Motor neuron (in vitro differentiated cells): ENCODE data around the gene PSMC2. TPM values are rescaled to one million over a fixed set of nuclear protein-coding genes. Genes with fewer than 3 reads are reported as not detected.
"Not testable (repeated sequence)": the region's sequence is repeated elsewhere in the genome, so short reads cannot be mapped to it uniquely, and the experiment has no call there.

Source experiments
- ATAC-seq, 8 experiments: fragments of 200-7000 bp; cut with Tn5 transposase; replicated peaks in 6 of 8; 2 replicates each; pipeline ENCODE4 v1.8.0; 2021; ENCODE audit warnings: mild to moderate bottlenecking in 8 of 8, moderate library complexity in 8 of 8
- H3K27ac ChIP-seq, 2 donors: fragments of 250-450 bp; sonication (Bioruptor Pico); 2 replicates each; pipeline ENCODE4 v1.9.0; 2021; ENCODE audit warnings: antibody characterized with exemption in 2 of 2, mild to moderate bottlenecking in 2 of 2, moderate library complexity in 1 of 2
- H3K4me1 ChIP-seq, 2 donors: fragments of 250-450 bp; sonication (Bioruptor Pico); replicated peaks in 1 of 2; 2 replicates each; pipeline ENCODE4 v1.6.1; 2021; ENCODE audit warnings: antibody characterized with exemption in 2 of 2, mild to moderate bottlenecking in 2 of 2, moderate library complexity in 1 of 2
- H3K4me3 ChIP-seq, 5 donors: fragments of 250-450 bp; sonication (Bioruptor Pico); 2 replicates each; pipeline ENCODE4 v1.9.0; 2021; ENCODE audit warnings: antibody characterized with exemption in 5 of 5, mild to moderate bottlenecking in 5 of 5, moderate library complexity in 4 of 5
- WGBS, 10 experiments: fragments of 450-650 bp; shearing (Covaris generic); methylation state at CpG; one replicate each; pipeline ENCODE4 v1.0.0; 2022; 5-methylcytosine and 5-hydroxymethylcytosine counted together
- in situ Hi-C, 9 experiments: fragments of 400-800 bp; cut with MboI; loops; one replicate each; pipeline ENCODE4 v1.15.0; 2021; ENCODE audit warnings: low sequenced_read_pairs in 9 of 9, low pct_unique_long_range_greater_than_20kb in 2 of 9; ENCODE audit not compliant: unreplicated experiment in 9 of 9
- total RNA-seq, 8 experiments: library from RNA; unstranded; fragments of 300-600 nt; gene quantifications; 2 replicates each; pipeline versions ENCODE4 v1.2.3 to v1.2.4, GENCODE V29; 2022

PSMC2 gene
- total RNA-seq, 8 experiments from 2014 or later, result 69.6 to 259 (median 123) TPM

DNA sequence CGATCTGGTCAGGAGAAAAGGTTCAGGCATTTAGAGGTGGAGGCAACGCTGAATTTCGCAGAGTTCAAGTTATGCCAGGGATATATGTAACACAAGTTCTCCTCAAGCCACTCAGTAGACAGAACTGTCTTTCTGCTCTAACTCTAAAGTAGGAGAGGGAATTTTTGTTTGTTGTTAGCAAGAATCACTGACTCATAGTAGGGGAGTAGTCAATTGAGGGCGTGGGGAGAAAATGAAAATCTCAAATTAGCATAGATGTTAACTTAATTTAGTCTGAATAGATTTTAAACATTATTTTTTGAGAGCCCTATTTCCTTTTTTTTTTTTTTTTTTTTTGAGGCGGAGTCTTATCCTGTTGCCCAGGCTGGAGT lies 34.6 kb downstream of the PSMC2 start:
- H3K4me3 ChIP-seq, result no peak overlapping the region
- no peak overlapping the region for H3K27ac ChIP-seq
- H3K4me1 ChIP-seq, result no peaks in the 10 kb centered on the region
- in situ Hi-C loops, result no loop called here
- ATAC-seq, result peak in 3 of 8 experiments; percentile 95 to 97 (median 96)
- 10 to 100% (median 84%) methylated on average over 1 to 4 of the region's 5 CpGs; no CpG with 5 or more reads in 2 of the 10 experiments for WGBS, 10 experiments

- Histone ChIP-seq H3K27ac (no peak overlapping the region), H3K4me1 (no peaks in the 10 kb centered on the region), H3K4me3 (no peak overlapping the region)
- 57 to 100% (median 100%) methylated on average over 1 of the region's 1 CpG; no CpG with 5 or more reads in 7 of the 10 experiments for WGBS, 10 experiments
- no peak for ATAC-seq
- in situ Hi-C loops, result no loop called here
These were observed 39.8 kb downstream of the PSMC2 start for GRCh38 chr7:103387242-103387641.

GRCh38 chr7:103388469-103389140 lies 41.2 kb downstream of the PSMC2 start:
- no peak for ATAC-seq

DNA sequence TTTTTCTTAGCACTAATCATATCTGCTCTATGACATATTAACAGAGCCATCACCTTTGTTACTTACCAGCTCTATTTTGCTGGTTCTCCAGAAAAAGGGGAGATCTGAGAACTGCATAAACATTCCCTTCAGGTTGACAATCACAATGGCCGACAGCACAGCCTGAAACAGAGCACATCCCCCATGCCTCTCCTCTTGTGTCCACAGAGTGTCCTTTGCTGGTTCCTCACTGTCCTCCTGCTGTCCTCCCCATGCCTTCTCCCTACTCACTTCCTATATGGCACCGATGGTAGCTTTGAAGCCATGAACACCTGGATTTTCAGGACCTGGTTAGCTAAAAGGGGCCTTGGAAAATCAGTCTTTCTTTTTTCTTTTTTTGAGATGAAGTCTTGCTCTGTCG lies 41.8 kb downstream of the PSMC2 start:
- in situ Hi-C loops, result no loop called here
- no peak for ATAC-seq
- no peaks in the 10 kb centered on the region for H3K4me1 ChIP-seq
- H3K4me3 ChIP-seq, result no peak overlapping the region
- 22 to 100% (median 71%) methylated on average over 1 to 3 of the region's 3 CpGs; no CpG with 5 or more reads in 3 of the 10 experiments for WGBS, 10 experiments
- no peak overlapping the region for H3K27ac ChIP-seq

More at GRCh38 chr7:103388469-103389140, 41.2 kb downstream of the PSMC2 start:
- in situ Hi-C loops, result no loop called here
- Histone ChIP-seq H3K4me3 (no peak overlapping the region), H3K27ac (no peak overlapping the region), H3K4me1 (no peaks in the 10 kb centered on the region)
- WGBS, 10 experiments, result 56 to 100% (median 93%) methylated on average over 1 to 4 of the region's 4 CpGs

GRCh38 chr7:103391150-103391549 lies 43.7 kb downstream of the PSMC2 start:
- ATAC-seq, result no peak
- no peaks in the 10 kb centered on the region for H3K4me1 ChIP-seq
- in situ Hi-C loops, result no loop called here
- H3K4me3 ChIP-seq, result no peak overlapping the region
- WGBS, 10 experiments, result 63 to 100% (median 88%) methylated on average over 1 to 5 of the region's 5 CpGs; no CpG with 5 or more reads in 2 of the 10 experiments
- no peak overlapping the region for H3K27ac ChIP-seq

- H3K4me3 ChIP-seq, result no peak overlapping the region
- H3K27ac ChIP-seq, result no peak overlapping the region
- no peak for ATAC-seq
- in situ Hi-C loops, result no loop called here
- whole genome bisulfite sequencing, 10 experiments, result 27 to 100% (median 88%) methylated on average over 1 to 2 of the region's 2 CpGs
- no peaks in the 10 kb centered on the region for H3K4me1 ChIP-seq
These were observed 44.5 kb downstream of the PSMC2 start for GRCh38 chr7:103391976-103392375.

GRCh38 chr7:103394566-103394965 lies 47.1 kb downstream of the PSMC2 start:
- 40 to 100% (median 80%) methylated on average over 1 to 4 of the region's 4 CpGs; no CpG with 5 or more reads in 2 of the 10 experiments for WGBS, 10 experiments
- in situ Hi-C loops, result no loop called here

DNA sequence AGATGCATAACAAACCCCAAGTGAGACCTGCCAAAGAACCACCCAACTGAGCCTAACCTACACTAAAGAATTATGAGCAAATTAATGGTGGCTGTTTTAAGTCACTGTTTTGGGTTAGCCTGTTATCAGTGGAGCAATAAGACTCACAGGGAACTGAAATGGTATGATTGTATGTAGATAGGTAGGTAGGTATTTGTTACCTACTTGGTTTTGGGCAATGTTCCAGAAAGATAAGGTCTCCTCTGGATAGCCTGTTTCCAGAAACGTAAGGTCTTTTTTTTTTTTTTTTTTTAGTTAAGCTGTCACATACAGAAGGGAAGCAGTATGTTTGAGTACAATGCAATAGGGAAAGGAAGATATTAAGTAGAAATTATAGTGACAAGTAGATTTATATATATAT lies 47.6 kb downstream of the PSMC2 start:
- 57 to 100% (median 79%) methylated on average over 1 of the region's 1 CpG; no CpG with 5 or more reads in 4 of the 10 experiments for WGBS, 10 experiments
- in situ Hi-C loops, result no loop called here
- no peak for ATAC-seq
- Histone ChIP-seq H3K4me1 (no peaks in the 10 kb centered on the region), H3K27ac (no peak overlapping the region), H3K4me3 (no peak overlapping the region)

More at GRCh38 chr7:103394566-103394965, 47.1 kb downstream of the PSMC2 start:
- H3K4me1 ChIP-seq, result no peaks in the 10 kb centered on the region
- H3K27ac ChIP-seq, result no peak overlapping the region
- no peak overlapping the region for H3K4me3 ChIP-seq
- ATAC-seq, result no peak

- ATAC-seq, result no peak
- in situ Hi-C loops, result no loop called here
- H3K27ac ChIP-seq, result no peak overlapping the region
- H3K4me3 ChIP-seq, result no peak overlapping the region
- 26 to 78% (median 64%) methylated on average over 2 to 8 of the region's 8 CpGs for WGBS, 10 experiments
- no peaks in the 10 kb centered on the region for H3K4me1 ChIP-seq
These were observed 49.0 kb downstream of the PSMC2 start for GRCh38 chr7:103396471-103396870.

DNA sequence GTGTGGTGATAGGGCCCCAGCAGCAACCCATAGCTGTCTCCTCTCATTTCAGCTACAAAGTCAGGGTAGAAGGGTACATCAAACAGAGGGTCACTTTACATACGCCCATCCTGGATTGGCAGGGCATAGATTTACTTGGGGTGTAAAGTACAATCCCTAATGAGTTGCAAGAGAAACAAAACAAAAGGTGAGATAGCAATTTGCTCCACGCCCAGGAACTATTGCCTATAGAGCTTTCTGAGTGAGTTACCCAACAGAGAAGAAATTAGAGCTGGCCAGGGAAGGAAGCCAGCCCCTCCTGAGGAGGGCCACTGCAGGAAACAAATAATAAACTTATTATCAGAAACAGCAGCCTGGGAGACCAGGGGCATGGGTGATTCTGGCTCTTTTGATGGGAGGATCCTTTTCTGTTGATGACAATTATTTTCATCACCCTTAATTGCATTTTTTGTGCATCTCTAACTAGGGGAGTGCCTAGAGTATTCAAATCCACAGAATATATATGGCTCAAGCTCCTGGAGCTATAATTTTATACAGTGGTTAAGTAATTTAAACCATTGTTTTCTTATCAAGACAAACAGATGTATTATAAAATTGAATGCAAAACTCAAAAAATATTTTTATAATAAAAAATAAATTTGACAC lies 51.2 kb downstream of the PSMC2 start:
- no peak overlapping the region for H3K27ac ChIP-seq
- 0 to 100% (median 17%) methylated on average over 1 to 2 of the region's 2 CpGs; no CpG with 5 or more reads in 5 of the 10 experiments for WGBS, 10 experiments
- in situ Hi-C loops, result no loop called here
- no peak overlapping the region for H3K4me3 ChIP-seq
- peak in 3 of 8 experiments; percentile 66 to 88 (median 73) for ATAC-seq
- H3K4me1 ChIP-seq, result no peaks in the 10 kb centered on the region

DNA sequence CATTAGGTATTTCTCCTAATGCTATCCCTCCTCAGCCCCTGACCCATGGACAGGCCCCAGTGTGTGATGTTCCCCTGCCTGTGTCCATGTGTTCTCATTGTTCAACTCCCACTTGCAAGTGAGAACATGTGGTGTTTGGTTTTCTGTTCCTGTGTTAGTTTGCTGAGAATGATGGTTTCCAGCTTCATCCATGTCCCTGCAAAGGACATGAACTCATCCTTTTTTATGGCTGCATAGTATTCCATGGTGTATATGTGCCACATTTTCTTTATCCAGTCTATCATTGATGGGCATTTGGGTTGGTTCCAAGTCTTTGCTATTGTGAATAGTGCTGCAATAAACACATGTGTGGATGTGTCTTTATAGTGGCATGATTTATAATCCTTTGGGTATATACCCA lies 52.2 kb downstream of the PSMC2 start:
- in situ Hi-C loops, result loop anchor here in 1 of 9 experiments (10.0 kb wide), 1 partner anchor 105 kb away; the partner anchor contains the start of gene PMPCB
- ATAC-seq, H3K27ac ChIP-seq, H3K4me1 ChIP-seq, H3K4me3 ChIP-seq: not testable (repeated sequence)

DNA sequence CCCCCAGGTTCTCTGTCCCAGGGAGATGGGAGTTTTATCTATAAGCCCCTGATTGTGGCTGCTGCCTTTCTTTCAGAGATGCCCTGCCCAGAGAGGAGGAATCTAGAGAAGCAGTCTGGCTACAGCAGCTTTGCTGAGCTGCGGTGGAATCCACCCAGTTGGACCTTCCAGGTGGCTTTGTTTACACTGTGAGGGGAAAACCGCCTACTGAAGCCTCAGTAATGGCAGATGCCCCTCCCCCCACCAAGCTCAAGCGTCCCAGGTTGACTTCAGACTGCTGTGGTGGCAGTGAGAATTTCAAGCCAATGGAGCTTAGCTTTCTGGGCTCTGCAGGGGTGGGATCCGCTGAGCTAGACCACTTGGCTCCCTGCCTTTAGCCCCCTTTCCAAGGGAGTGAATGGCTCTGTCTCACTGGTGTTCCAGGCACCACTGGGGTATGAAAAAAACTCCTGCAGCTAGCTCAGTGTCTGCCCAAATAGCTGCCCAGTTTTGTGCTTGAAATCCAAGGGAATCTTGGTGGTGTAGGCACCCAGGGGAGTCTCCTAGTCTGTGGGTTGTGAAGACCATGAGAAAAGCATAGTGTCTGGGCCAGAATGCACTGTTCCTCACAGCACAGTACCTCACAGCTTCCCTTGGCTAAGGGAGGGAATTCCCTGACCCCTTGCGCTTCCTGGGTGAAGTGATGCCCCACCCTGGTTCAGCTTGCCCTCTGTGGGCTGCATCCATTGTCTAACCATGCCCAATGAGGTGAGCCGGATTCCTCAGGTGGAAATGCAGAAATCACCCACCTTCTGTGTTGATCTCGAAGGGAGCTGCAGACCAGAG lies 58.6 kb downstream of the PSMC2 start:
- ATAC-seq, H3K4me1 ChIP-seq: not testable (repeated sequence)
- in situ Hi-C loops, result loop anchor here in 1 of 9 experiments (10.0 kb wide), 1 partner anchor 111 kb away; the partner anchor contains the start of gene PMPCB

GRCh38 chr7:103412151-103412550 lies 64.7 kb downstream of the PSMC2 start:
- Histone ChIP-seq H3K27ac (no peak overlapping the region), H3K4me1 (no peaks in the 10 kb centered on the region), H3K4me3 (no peak overlapping the region)
- in situ Hi-C loops, result no loop called here
- ATAC-seq, result no peak
- 0 to 100% (median 67%) methylated on average over 1 of the region's 1 CpG; no CpG with 5 or more reads in 1 of the 10 experiments for WGBS, 10 experiments

More for the DNA sequence above, 58.6 kb downstream of the PSMC2 start:
- H3K4me3 ChIP-seq, H3K27ac ChIP-seq: not testable (repeated sequence)
- WGBS, 10 experiments, result 0 to 100% (median 43%) methylated on average over 1 to 4 of the region's 7 CpGs; no CpG with 5 or more reads in 4 of the 10 experiments
